AG04450 (cell line): ENCODE results near the gene PPP2R5C. TPM values are rescaled to one million over a fixed set of nuclear protein-coding genes. Genes with fewer than 3 reads are reported as not detected.

ENCODE experiments used
- CTCF ChIA-PET: fragments of 300-600, 350-600 bp; formaldehyde crosslinking; extraction: SDS; loops from one replicate; lab custom pipeline; 2022; ENCODE audit warnings: antibody characterized with exemption, inconsistent platforms; lab: Charles Lee
- POLR2A ChIA-PET: fragments of 350-600 bp; formaldehyde crosslinking; extraction: SDS; loops from one replicate; lab custom pipeline; 2021; ENCODE audit warnings: antibody characterized with exemption, inconsistent platforms; lab: Yijun Ruan, JAX
- DNase-seq: peaks from one replicate; pipeline ENCODE4 v3.0.0-alpha.2; 2011; ENCODE audit warnings: low read depth, low spot score
- H3K27ac ChIP-seq: one replicate; pipeline ENCODE4 v1.5.1; 2012; ENCODE audit warnings: low read depth, low read length, control low read depth
- H3K27me3 ChIP-seq: one replicate; pipeline ENCODE4 v1.6.0; 2012; ENCODE audit warnings: low read length; ENCODE audit not compliant: control insufficient read depth, insufficient read depth
- H3K4me3 ChIP-seq: 2 replicates; pipeline ENCODE4 v1.5.1; 2011; ENCODE audit warnings: mild to moderate bottlenecking, low read depth, low read length, control low read depth
- H3K9me3 ChIP-seq: 2 replicates; pipeline ENCODE4 v1.5.1; 2012; ENCODE audit warnings: low read length; ENCODE audit not compliant: control insufficient read depth, insufficient read depth
- CTCF ChIP-seq: IDR thresholded peaks from 2 replicates; pipeline ENCODE4 v1.5.1; 2011; ENCODE audit warnings: low read depth, low read length, control low read depth, inconsistent platforms
- polyA plus RNA-seq: library from polyadenylated mRNA; depleted of rRNA; stranded (reverse); fragments of >200 nt; gene quantifications from 2 replicates; pipeline ENCODE4 v1.2.3, GENCODE V29; 2011

The PPP2R5C gene
- polyA plus RNA-seq, 1 experiment = 140 TPM

GRCh38 chr14:101920271-101920670, 158.8 kb downstream of the PPP2R5C start:
- Histone ChIP-seq H3K9me3 (no peaks in the 10 kb centered on the region; the same call in 1 of the 2 replicates), H3K27ac (no peak overlapping the region), H3K27me3 (no peaks in the 10 kb centered on the region), H3K4me3 (no peak overlapping the region)
- no peak for TF ChIP-seq CTCF
- ChIA-PET POLR2A (no interaction called here), CTCF (no interaction called here)
- no peak for DNase-seq

- ChIA-PET POLR2A (no interaction called here), CTCF (no interaction called here)
- H3K27me3 ChIP-seq = no peaks in the 10 kb centered on the region
These were observed 161.4 kb downstream of the PPP2R5C start for GRCh38 chr14:101922866-101923265.

DNA sequence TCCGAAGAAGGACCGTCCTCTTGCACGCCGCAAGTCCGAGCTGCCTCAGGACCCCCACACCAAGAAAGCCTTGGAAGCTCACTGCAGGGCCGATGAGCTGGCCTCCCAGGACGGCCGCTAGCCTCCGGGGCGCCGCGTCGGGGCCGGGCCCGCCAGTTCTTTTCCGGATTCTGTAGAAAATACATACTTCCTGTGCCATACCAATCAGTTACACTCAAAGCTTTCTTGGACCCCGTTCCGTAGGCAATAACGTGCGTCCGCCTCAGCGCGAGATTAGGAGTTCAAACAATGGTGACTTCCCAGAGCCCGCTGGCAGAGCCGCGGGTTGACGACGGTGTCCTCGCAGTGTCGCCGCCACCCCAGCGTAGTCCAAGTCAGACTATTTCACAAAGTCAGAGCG, 163.6 kb downstream of the PPP2R5C start:
- H3K27me3 ChIP-seq = no peaks in the 10 kb centered on the region

More at GRCh38 chr14:101922866-101923265, 161.4 kb downstream of the PPP2R5C start:
- no peak overlapping the region for H3K27ac ChIP-seq
- DNase-seq = no peak
- no peak overlapping the region for H3K4me3 ChIP-seq
- no peak for TF ChIP-seq CTCF
- no peaks in the 10 kb centered on the region; the same call in 1 of the 2 replicates for H3K9me3 ChIP-seq

DNA sequence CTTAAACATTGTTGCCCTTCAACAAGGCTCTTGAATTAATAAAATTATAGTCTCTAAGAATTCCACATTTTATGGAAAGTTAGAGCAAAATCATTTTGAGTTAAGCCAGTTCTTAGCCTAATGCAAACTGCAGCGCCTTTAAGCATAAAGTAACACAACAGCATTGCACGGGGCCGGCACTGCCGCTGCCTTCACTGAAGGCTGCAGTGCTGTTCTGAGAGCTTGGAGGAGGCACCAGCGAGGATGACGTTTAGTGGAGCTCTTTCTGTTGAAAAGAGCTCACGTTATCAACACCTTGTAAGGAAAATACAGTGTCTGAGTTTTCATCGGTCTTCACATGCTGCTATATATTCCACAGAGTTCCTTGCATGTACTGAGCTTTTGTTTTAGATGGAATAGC, 164.6 kb downstream of the PPP2R5C start:
- no peak overlapping the region for H3K27ac ChIP-seq
- TF ChIP-seq CTCF = no peak
- POLR2A ChIA-PET = no interaction called here
- H3K27me3 ChIP-seq = no peaks in the 10 kb centered on the region
- DNase-seq = no peak
- H3K9me3 ChIP-seq = no peaks in the 10 kb centered on the region; the same call in 1 of the 2 replicates
- CTCF ChIA-PET = interaction anchor here (1.5 kb wide), 1 partner anchor 156 kb away, joined by 5 read pairs; no protein-coding TSS in a partner anchor
- H3K4me3 ChIP-seq = no peak overlapping the region

More for the DNA sequence above, 163.6 kb downstream of the PPP2R5C start:
- TF ChIP-seq CTCF = no peak
- CTCF ChIA-PET = interaction anchor here (0.5 kb wide), 1 partner anchor 39 kb away, joined by 4 read pairs; no protein-coding TSS in a partner anchor
- no peak overlapping the region for H3K27ac ChIP-seq
- no peak overlapping the region for H3K4me3 ChIP-seq
- no peaks in the 10 kb centered on the region; the same call in 1 of the 2 replicates for H3K9me3 ChIP-seq
- no peak for DNase-seq
- POLR2A ChIA-PET = no interaction called here

GRCh38 chr14:101926620-101927019, 165.1 kb downstream of the PPP2R5C start:
- no peak for TF ChIP-seq CTCF
- H3K27ac ChIP-seq = no peak overlapping the region
- POLR2A ChIA-PET = interaction anchor here (0.5 kb wide), 1 partner anchor 129 kb away, joined by 3 read pairs; no protein-coding TSS in a partner anchor

More at GRCh38 chr14:101926620-101927019, 165.1 kb downstream of the PPP2R5C start:
- CTCF ChIA-PET = interaction anchor here (1.5 kb wide), 1 partner anchor 156 kb away, joined by 5 read pairs; no protein-coding TSS in a partner anchor
- Histone ChIP-seq H3K9me3 (no peaks in the 10 kb centered on the region; the same call in 1 of the 2 replicates), H3K4me3 (no peak overlapping the region), H3K27me3 (no peaks in the 10 kb centered on the region)
- no peak for DNase-seq
